Dorsolateral prefrontal cortex (tissue), 118 donors: Measurements from ENCODE around the gene PRF1. TPM values are rescaled to one million over a fixed set of nuclear protein-coding genes. Genes with fewer than 3 reads are reported as not detected.

Experiments used
- total RNA-seq, 120 experiments: library from RNA; stranded (reverse); gene quantifications; one replicate each; pipeline versions ENCODE4 v1.2.3 to v1.2.4, GENCODE V29; 2022

PRF1 gene
- total RNA-seq, 120 experiments from 2014 or later = 0.25 to 4.6 (median 0.89) TPM; not detected in 16

Other genes starting within 250 kb of the PRF1 start
- 10 to 100 TPM; 17.5 to 59.6 (median 37.2) TPM for gene LRRC20, start 220.1 kb downstream of the PRF1 start, total RNA-seq
- 10 to 100 TPM; 28.6 to 91.0 (median 50.9) TPM for gene EIF4EBP2, start 198.6 kb downstream of the PRF1 start, total RNA-seq
- 1 to 10 TPM in 2 of 120 experiments, under 1 TPM in 19, not detected in 99; 0.23 to 1.2 (median 0.43) TPM for gene NODAL, start 161.1 kb downstream of the PRF1 start, total RNA-seq
- gene PALD1, start 124.0 kb downstream of the PRF1 start, total RNA-seq = 10 to 100 TPM in 105 of 120 experiments, 1 to 10 TPM in 15; 7.2 to 25.7 (median 13.2) TPM
- 10 to 100 TPM in 9 of 120 experiments, 1 to 10 TPM in 98, under 1 TPM in 13; 0.23 to 28.2 (median 3.7) TPM for gene ADAMTS14, start 69.8 kb upstream of the PRF1 start, total RNA-seq
- not detected for gene TBATA, start 182.6 kb upstream of the PRF1 start, total RNA-seq
- 10 to 100 TPM; 27.2 to 70.2 (median 47.7) TPM for gene SGPL1, start 213.2 kb upstream of the PRF1 start, total RNA-seq